ENCODE results near the gene AZU1.

GRCh38 chr19:816500-816857, 11.2 kb upstream of the AZU1 start:
- TF ChIP-seq CTCF (IDR thresholded peaks at IDR 0.05; ENCODE audit: borderline replicate concordance, extremely low read depth, low read length, poor library complexity, severe bottlenecking) (no peak), EZH2 (IDR thresholded peaks at IDR 0.05; ENCODE audit: borderline replicate concordance, low read depth, low read length, severe bottlenecking) (no peak)

All from DND-41 (cell line).